ENCODE results near the gene PHLPP2. TPM values are rescaled to one million over a fixed set of nuclear protein-coding genes. Genes with fewer than 3 reads are reported as not detected.

The PHLPP2 gene, protein sequence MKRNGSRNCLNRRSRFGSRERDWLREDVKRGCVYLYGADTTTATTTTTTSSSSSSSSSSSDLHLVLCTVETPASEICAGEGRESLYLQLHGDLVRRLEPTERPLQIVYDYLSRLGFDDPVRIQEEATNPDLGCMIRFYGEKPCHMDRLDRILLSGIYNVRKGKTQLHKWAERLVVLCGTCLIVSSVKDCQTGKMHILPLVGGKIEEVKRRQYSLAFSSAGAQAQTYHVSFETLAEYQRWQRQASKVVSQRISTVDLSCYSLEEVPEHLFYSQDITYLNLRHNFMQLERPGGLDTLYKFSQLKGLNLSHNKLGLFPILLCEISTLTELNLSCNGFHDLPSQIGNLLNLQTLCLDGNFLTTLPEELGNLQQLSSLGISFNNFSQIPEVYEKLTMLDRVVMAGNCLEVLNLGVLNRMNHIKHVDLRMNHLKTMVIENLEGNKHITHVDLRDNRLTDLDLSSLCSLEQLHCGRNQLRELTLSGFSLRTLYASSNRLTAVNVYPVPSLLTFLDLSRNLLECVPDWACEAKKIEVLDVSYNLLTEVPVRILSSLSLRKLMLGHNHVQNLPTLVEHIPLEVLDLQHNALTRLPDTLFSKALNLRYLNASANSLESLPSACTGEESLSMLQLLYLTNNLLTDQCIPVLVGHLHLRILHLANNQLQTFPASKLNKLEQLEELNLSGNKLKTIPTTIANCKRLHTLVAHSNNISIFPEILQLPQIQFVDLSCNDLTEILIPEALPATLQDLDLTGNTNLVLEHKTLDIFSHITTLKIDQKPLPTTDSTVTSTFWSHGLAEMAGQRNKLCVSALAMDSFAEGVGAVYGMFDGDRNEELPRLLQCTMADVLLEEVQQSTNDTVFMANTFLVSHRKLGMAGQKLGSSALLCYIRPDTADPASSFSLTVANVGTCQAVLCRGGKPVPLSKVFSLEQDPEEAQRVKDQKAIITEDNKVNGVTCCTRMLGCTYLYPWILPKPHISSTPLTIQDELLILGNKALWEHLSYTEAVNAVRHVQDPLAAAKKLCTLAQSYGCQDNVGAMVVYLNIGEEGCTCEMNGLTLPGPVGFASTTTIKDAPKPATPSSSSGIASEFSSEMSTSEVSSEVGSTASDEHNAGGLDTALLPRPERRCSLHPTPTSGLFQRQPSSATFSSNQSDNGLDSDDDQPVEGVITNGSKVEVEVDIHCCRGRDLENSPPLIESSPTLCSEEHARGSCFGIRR (N-terminal part only)
- 1 to 10 TPM; 7.2 to 9.3 TPM for total RNA-seq

DNA sequence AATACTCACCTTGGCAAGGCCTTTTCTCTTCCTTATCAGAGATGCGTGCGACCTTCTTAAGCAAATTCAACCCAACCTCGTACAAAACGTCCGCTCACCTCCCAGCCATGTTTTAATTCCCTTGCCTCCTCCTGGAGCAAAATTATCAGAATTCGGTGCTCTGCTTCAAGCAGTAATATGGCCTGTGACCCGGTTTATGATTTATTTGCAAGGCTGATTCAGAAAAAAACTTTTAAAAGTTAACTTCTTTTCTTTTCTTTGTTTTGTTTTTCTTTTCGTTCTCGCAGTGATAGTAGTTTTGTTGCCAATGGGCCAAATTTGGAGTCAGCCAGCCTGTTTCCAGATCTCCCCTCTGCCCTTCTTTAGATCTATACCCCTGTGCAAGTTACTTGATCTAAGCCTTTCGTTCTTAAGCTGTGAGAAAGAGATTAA is at the start of gene PHLPP2:
Gene PHLPP2, minus strand, starts transcription at position 382 of the 432 bp plus-strand sequence. CDS start 9,906 bp downstream, outside the sequence.

DNA sequence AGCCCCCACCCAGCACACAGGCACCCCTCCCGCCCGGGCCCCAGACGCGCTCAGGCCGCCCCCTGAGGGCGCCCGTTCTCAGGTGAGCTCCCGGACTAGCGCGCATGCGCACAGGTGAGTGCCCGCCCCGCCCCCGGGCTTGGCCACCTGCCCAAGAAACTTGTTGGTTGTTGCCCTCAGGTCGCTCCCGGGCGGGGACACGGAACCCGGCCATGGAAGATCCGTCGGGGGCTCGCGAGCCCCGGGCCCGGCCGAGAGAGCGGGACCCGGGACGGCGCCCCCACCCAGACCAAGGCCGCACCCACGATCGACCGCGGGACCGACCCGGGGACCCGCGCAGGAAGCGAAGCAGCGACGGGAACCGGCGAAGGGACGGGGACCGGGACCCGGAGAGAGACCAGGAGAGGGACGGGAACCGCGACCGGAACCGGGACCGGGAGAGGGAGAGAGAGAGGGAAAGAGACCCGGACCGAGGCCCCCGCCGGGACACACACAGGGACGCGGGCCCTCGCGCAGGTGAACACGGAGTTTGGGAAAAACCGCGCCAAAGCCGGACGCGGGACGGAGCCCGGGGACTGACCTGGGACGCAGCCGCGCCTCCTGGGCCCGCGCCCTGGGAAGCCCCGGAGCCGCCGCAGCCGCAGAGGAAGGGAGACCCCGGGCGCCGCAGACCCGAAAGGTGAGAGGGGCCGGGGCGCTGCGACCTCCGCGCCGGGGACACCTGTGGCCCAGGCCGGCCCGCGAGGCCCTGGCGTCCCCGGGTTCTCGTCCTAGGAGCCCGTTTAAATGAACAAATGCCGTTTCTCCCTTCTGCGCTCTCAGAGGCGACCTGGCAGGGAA is 98.3 kb downstream of the PHLPP2 start, which contains the start of gene MARVELD3:
Gene MARVELD3, plus strand, starts transcription at position 167 of the 840 bp plus-strand sequence. Its CDS starts 46 bp downstream, at position 213.

Small RNAs within 50 kb of the gene (small RNA-seq; reads per million reads assigned to genes)
- gene RNU6-208P (0 reads per million in 2 donors), gene SNORA70D (0 to 0.09 reads per million in 2 donors), gene SNORD71 (1,146 to 1,187 reads per million in 2 donors)

Other genes starting within 250 kb of the PHLPP2 start
- 1 to 10 TPM; 3.0 to 3.1 TPM for gene ZNF19, start 235.4 kb downstream of the PHLPP2 start, total RNA-seq
- not detected for gene CHST4, start 198.3 kb downstream of the PHLPP2 start, total RNA-seq
- not detected for gene TAT, start 147.6 kb downstream of the PHLPP2 start, total RNA-seq
- gene MARVELD3, start 98.5 kb downstream of the PHLPP2 start, total RNA-seq: not detected
- gene AP1G1, start 84.1 kb upstream of the PHLPP2 start, total RNA-seq: 10 to 100 TPM; 80.3 to 81.2 TPM
- 10 to 100 TPM; 15.7 to 18.2 TPM for gene ATXN1L, start 121.3 kb upstream of the PHLPP2 start, total RNA-seq
- 1 to 10 TPM; 3.0 to 6.2 TPM for gene ZNF821, start 159.5 kb upstream of the PHLPP2 start, total RNA-seq
- gene IST1, start 170.8 kb upstream of the PHLPP2 start, total RNA-seq: 100 to 1,000 TPM; 171 to 192 TPM

Data from melanocyte of skin (primary cell).